HepG2 (cell line): ENCODE measurements around the gene TMEM145. TPM values are rescaled to one million over a fixed set of nuclear protein-coding genes. Genes with fewer than 3 reads are reported as not detected.

Experiments used
- ATAC-seq: fragments of 200-7000 bp; cut with Tn5 transposase; 3 replicates; pipeline ENCODE4 v1.9.1; 2020; ENCODE audit warnings: mild to moderate bottlenecking, moderate library complexity
- BruUV-seq: library from RNA; stranded (reverse); fragments of 400-500 nt; replicated peaks from 2 replicates; lab custom pipeline; 2021; lab: Mats Ljungman, UMichigan
- CTCF ChIA-PET: fragments of 300-600 bp; formaldehyde crosslinking; extraction: SDS; loops from one replicate; lab custom pipeline; 2021; ENCODE audit warnings: low total read pairs, inconsistent platforms, low intra/inter-chr PET ratio; lab: Yijun Ruan, JAX
- POLR2A ChIA-PET: fragments of 350-600 bp; sonication (Branson Sonifier 250); formaldehyde crosslinking; loops from one replicate; lab custom pipeline; 2020; ENCODE audit warnings: antibody characterized with exemption, inconsistent platforms; lab: Yijun Ruan, JAX
- DNase-seq: peaks from one replicate; pipeline ENCODE4 v3.0.0-alpha.2; 2015; ENCODE audit warnings: low spot score
- FAIRE-seq: peaks from 3 replicates; lab custom pipeline; 2011; peaks lifted over from hg19 to GRCh38; lab: Jason Lieb, UNC
- H2AFZ ChIP-seq: one replicate; pipeline ENCODE4 v1.6.1; 2011; ENCODE audit warnings: low read length, inconsistent platforms
- H3K27ac ChIP-seq: fragments of 300-600 bp; 3 replicates; pipeline ENCODE4 v1.8.0; 2011; ENCODE audit warnings: mixed run types, mild to moderate bottlenecking, mixed read lengths, low read length, inconsistent platforms; ENCODE audit not compliant: insufficient read depth; ENCODE audit errors: extremely low read length
- H3K27me3 ChIP-seq, 2 experiments: fragments of 200-600 bp in 1 of 2; 2 replicates in 1 of 2; 3 replicates in 1 of 2; pipeline versions ENCODE4 v1.6.0 to v1.8.0; 2011; ENCODE audit warnings: low read length in 2 of 2, mild to moderate bottlenecking in 2 of 2, moderate library complexity in 2 of 2, inconsistent platforms in 1 of 2; ENCODE audit not compliant: insufficient read depth in 2 of 2, control insufficient read depth in 1 of 2
- H3K36me3 ChIP-seq, 2 experiments: fragments of 200-600 bp in 1 of 2; replicated peaks in 1 of 2; 2 replicates in 1 of 2; 3 replicates in 1 of 2; pipeline versions ENCODE4 v1.5.1 to v1.8.0; 2011; ENCODE audit warnings: low read length in 2 of 2, inconsistent platforms in 1 of 2; ENCODE audit not compliant: insufficient read depth in 2 of 2, control insufficient read depth in 1 of 2
- H3K4me1 ChIP-seq: 2 replicates; pipeline ENCODE4 v1.5.1; 2012; ENCODE audit warnings: low read length, inconsistent platforms; ENCODE audit not compliant: insufficient read depth
- H3K4me2 ChIP-seq: 2 replicates; pipeline ENCODE4 v1.6.0; 2011; ENCODE audit warnings: low read depth, low read length, inconsistent platforms
- H3K4me3 ChIP-seq, 3 experiments: fragments of 200-600 bp in 1 of 3; sonication (generic), shearing (Covaris generic) in 1 of 3; replicated peaks in 1 of 3; 2 replicates each; pipeline ENCODE4 v1.5.1; 2011 to 2016; ENCODE audit warnings: low read length in 3 of 3, inconsistent platforms in 2 of 3, low read depth in 2 of 3, mild to moderate bottlenecking in 2 of 3, control low read depth in 1 of 3, mixed read lengths in 1 of 3; ENCODE audit not compliant: insufficient read depth in 1 of 3
- H3K79me2 ChIP-seq: one replicate; pipeline ENCODE4 v1.6.1; 2011; ENCODE audit warnings: low read length, inconsistent platforms; ENCODE audit not compliant: insufficient read depth
- H3K9ac ChIP-seq: 2 replicates; pipeline ENCODE4 v1.6.0; 2011; ENCODE audit warnings: mild to moderate bottlenecking, low read depth, low read length, inconsistent platforms; ENCODE audit not compliant: insufficient read depth
- H3K9me3 ChIP-seq: 2 replicates; pipeline ENCODE4 v1.5.1; 2012; ENCODE audit warnings: mild to moderate bottlenecking, low read length
- H4K20me1 ChIP-seq: 2 replicates; pipeline ENCODE4 v1.6.0; 2011; ENCODE audit warnings: inconsistent platforms, mild to moderate bottlenecking, low read length, moderate library complexity; ENCODE audit not compliant: insufficient read depth
- ARID2 ChIP-seq: sonication (generic); formaldehyde crosslinking; IDR thresholded peaks from 2 replicates; pipeline ENCODE4 v1.8.1; 2022; ENCODE audit warnings: mild to moderate bottlenecking, missing genetic modification reagents, borderline replicate concordance
- HMGXB4 ChIP-seq, 2 experiments: sonication (generic) in 1 of 2; formaldehyde crosslinking in 1 of 2; IDR thresholded peaks; 2 replicates each; pipeline versions ENCODE4 v1.4.0 to v1.6.1; 2018 to 2020; ENCODE audit warnings: missing genetic modification reagents in 2 of 2, borderline replicate concordance in 1 of 2, low read depth in 1 of 2, mild to moderate bottlenecking in 1 of 2, missing biosample characterization in 1 of 2
- KDM2A ChIP-seq: sonication (generic); formaldehyde crosslinking; IDR thresholded peaks from 2 replicates; pipeline ENCODE4 v1.4.0; 2020; ENCODE audit warnings: low read depth, missing genetic modification reagents, borderline replicate concordance
- ONECUT2 ChIP-seq: sonication (generic); formaldehyde crosslinking; IDR thresholded peaks from 2 replicates; pipeline ENCODE4 v1.4.0; 2020; ENCODE audit warnings: missing genetic modification reagents
- PCBP2 ChIP-seq: fragments of 200-400 bp; formaldehyde crosslinking; optimal IDR thresholded peaks from 2 replicates; pipeline ENCODE3; 2018; ENCODE audit warnings: low read length, low read depth; ENCODE audit not compliant: poor library complexity, severe bottlenecking
- PRDM15 ChIP-seq: sonication (generic); formaldehyde crosslinking; IDR thresholded peaks from 2 replicates; pipeline ENCODE4 v1.4.0; 2020; ENCODE audit warnings: missing genetic modification reagents
- UBTF ChIP-seq: sonication (generic); formaldehyde crosslinking; IDR thresholded peaks from 2 replicates; pipeline ENCODE4 v1.4.0; 2020; ENCODE audit warnings: mild to moderate bottlenecking, missing genetic modification reagents
- ZNF550 ChIP-seq: sonication (generic); formaldehyde crosslinking; IDR thresholded peaks from 2 replicates; pipeline ENCODE4 v1.4.0; 2020; ENCODE audit warnings: mild to moderate bottlenecking, missing genetic modification reagents, borderline replicate concordance
- WGBS: methylation state at CpG from one replicate; pipeline ENCODE4 v1.1.6; 2017; ENCODE audit warnings: low lambda C conversion rate; 5-methylcytosine and 5-hydroxymethylcytosine counted together
- in situ Hi-C: cut with HindIII; loops from 2 replicates; pipeline ENCODE4 v1.10.0; 2017; ENCODE audit warnings: low pct_unique_long_range_greater_than_20kb; ENCODE audit not compliant: extremely low pct_ligation_motif_present
- intact Hi-C: fragments of 100-400 bp; cut with micrococcal nuclease; formaldehyde crosslinking; loops from one replicate; pipeline ENCODE4 v1.10.0; 2022; ENCODE audit not compliant: unreplicated experiment
- polyA plus RNA-seq, 8 experiments: library from polyadenylated mRNA; depleted of rRNA in 3 of 8; stranded (reverse) in 7 of 8; unstranded in 1 of 8; fragments of >200 nt; fragmentation: Illumina TruSeq in 4 of 8; extraction: Trizol in 4 of 8; gene quantifications; 2 replicates each; pipeline versions ENCODE4 v1.2.1 to v1.2.3, GENCODE V29; 2011 to 2016; ENCODE audit warnings: low read depth in 4 of 8, missing spikeins in 1 of 8, mixed read lengths in 1 of 8; ENCODE audit not compliant: insufficient read depth in 1 of 8
- total RNA-seq, 5 experiments: library from RNA; depleted of rRNA; stranded (reverse); fragments of >200 nt; fragmentation: Illumina TruSeq; extraction: Trizol; gene quantifications; 2 replicates each; pipeline ENCODE4 v1.2.3, GENCODE V29; 2016; ENCODE audit warnings: low read depth in 1 of 5

The TMEM145 gene
- total and polyA plus RNA-seq, 2 of the 13 experiments (the other 11 are each of a cell fraction or from before 2014, with no cell fraction given): 0.07 to 5.1 TPM

- Histone ChIP-seq H2AFZ (no peak overlapping the region), H3K36me3 (no peaks in the 10 kb centered on the region), H3K27me3 (peaks cover 0 to 10% of the 10 kb centered on the region in 2 experiments; a peak in 3 of 5 replicates), H3K4me3 (peak overlapping the region; percentile 65 to 76 (median 76); a peak in 5 of 6 replicates), H3K27ac (no peak overlapping the region), H3K79me2 (no peaks in the 10 kb centered on the region), H3K9ac (no peak overlapping the region), H3K4me1 (peaks cover 40% of the 10 kb centered on the region), H4K20me1 (no peaks in the 10 kb centered on the region)
- in situ Hi-C loops (no loop called here), intact Hi-C loops (no loop called here)
- 9% methylated on average over 19 of the region's 26 CpGs for WGBS
- no TSS peak for BruUV-seq
- no peak for ATAC-seq
- ChIA-PET POLR2A (interaction anchor here (1.6 kb wide), 1 partner anchor 12 kb away, joined by 5 read pairs; the partner anchor contains the start of genes PAFAH1B3 and PRR19), CTCF (no interaction called here)
- no peak for DNase-seq
- FAIRE-seq: no peak
- 0 out of 2 replicates have a peak, but pooled peaks have one; percentile 2 for TF ChIP-seq UBTF (CRISPR knock-in tag)
- no peak for TF ChIP-seq PRDM15 (CRISPR knock-in tag)
- TF ChIP-seq PCBP2: peak; percentile 58
- no peak for TF ChIP-seq ZNF550 (CRISPR knock-in tag)
- TF ChIP-seq ONECUT2 (CRISPR knock-in tag): no peak
- TF ChIP-seq KDM2A (CRISPR knock-in tag): no peak
- TF ChIP-seq HMGXB4 (CRISPR knock-in tag; IDR thresholded peaks at IDR 0.05; ENCODE audit: borderline replicate concordance in 1 of 2, low read depth in 1 of 2): 0 out of 4 replicates have a peak, but pooled peaks of 1 of the 2 experiments have one; percentile 5
- 0 out of 2 replicates have a peak, but pooled peaks have one; percentile 11 for TF ChIP-seq ARID2 (CRISPR knock-in tag)
- TF ChIP-seq, all 625 proteins: peak for 4
- Histone ChIP-seq H3K9me3 (no peaks in the 10 kb centered on the region), H3K4me2 (peak overlapping the region; percentile 71)
Observed at GRCh38 chr19:42313840-42314755, 989 bp downstream of the TMEM145 start.
